NB4 (cell line): ENCODE results near the gene KIF7.

ENCODE experiments used
- DNase-seq: peaks from one replicate; pipeline ENCODE4 v3.0.0; 2010; ENCODE audit warnings: low read depth
- H3K4me3 ChIP-seq: one replicate; pipeline ENCODE4 v1.5.1; 2011; ENCODE audit warnings: mild to moderate bottlenecking, low read depth, low read length, moderate library complexity
- CTCF ChIP-seq: IDR thresholded peaks from one replicate; pipeline ENCODE4 v1.5.1; 2012; ENCODE audit warnings: low read depth, low read length
- MAX ChIP-seq: IDR thresholded peaks from 2 replicates; pipeline ENCODE4 v1.6.1; 2011; ENCODE audit warnings: low read depth, low read length
- MYC ChIP-seq: IDR thresholded peaks from 2 replicates; pipeline ENCODE4 v1.6.1; 2011; ENCODE audit warnings: low read depth, low read length
- POLR2A ChIP-seq: IDR thresholded peaks from 2 replicates; pipeline ENCODE4 v1.6.1; 2011; ENCODE audit warnings: mild to moderate bottlenecking; ENCODE audit not compliant: insufficient read length; ENCODE audit errors: extremely low read depth

Gene KIF7

GRCh38 chr15:89654847-89655805 is at the start of gene KIF7:
Gene KIF7, minus strand, starts transcription at chr15:89655467. Its CDS starts 2,537 bp downstream, at chr15:89652930.
- no peak for DNase-seq
- TF ChIP-seq MAX = no peak
- no peak for TF ChIP-seq MYC
- no peak for TF ChIP-seq CTCF
- no peak for TF ChIP-seq POLR2A
- H3K4me3 ChIP-seq = no peak within 1 kb of the TSS

- H3K4me3 ChIP-seq = no peak overlapping the region
- DNase-seq = no peak
- TF ChIP-seq MYC (no peak), POLR2A (no peak), MAX (no peak), CTCF (no peak)
These were observed 49.1 kb upstream of the KIF7 start for GRCh38 chr15:89704411-89704810.

GRCh38 chr15:89695198-89695597 is 39.9 kb upstream of the KIF7 start:
- TF ChIP-seq CTCF (no peak), POLR2A (no peak), MYC (no peak), MAX (no peak)
- no peak for DNase-seq
- no peak overlapping the region for H3K4me3 ChIP-seq

- H3K4me3 ChIP-seq = no peak overlapping the region
- TF ChIP-seq CTCF = no peak
- TF ChIP-seq MYC = no peak
- TF ChIP-seq MAX = no peak
- TF ChIP-seq POLR2A = no peak
- no peak for DNase-seq
These were observed 38.4 kb upstream of the KIF7 start for GRCh38 chr15:89693696-89694095.

GRCh38 chr15:89693091-89693490 is 37.8 kb upstream of the KIF7 start:
- no peak for DNase-seq
- TF ChIP-seq POLR2A (no peak), MAX (no peak), MYC (no peak), CTCF (no peak)
- H3K4me3 ChIP-seq = no peak overlapping the region
